Panc1 (cell line): ENCODE measurements around the gene KANK4.

Experiments
- CTCF ChIP-seq: fragments of 450-650 bp; IDR thresholded peaks from 2 replicates; pipeline ENCODE4 v1.5.1; 2017; ENCODE audit warnings: mild to moderate bottlenecking
- POLR2AphosphoS5 ChIP-seq: IDR thresholded peaks from 2 replicates; pipeline ENCODE4 v1.6.1; 2012; ENCODE audit warnings: mild to moderate bottlenecking, low read depth, low read length, moderate library complexity
- REST ChIP-seq, 2 experiments: IDR thresholded peaks; 2 replicates each; pipeline ENCODE4 v1.6.1; 2011 to 2012; ENCODE audit warnings: low read depth in 2 of 2, control low read depth in 1 of 2, low read length in 1 of 2, mild to moderate bottlenecking in 1 of 2, moderate library complexity in 1 of 2; ENCODE audit not compliant: insufficient read depth in 1 of 2
- SIN3A ChIP-seq: IDR thresholded peaks from 2 replicates; pipeline ENCODE4 v1.6.1; 2012; ENCODE audit warnings: low read depth, mild to moderate bottlenecking, low read length, moderate library complexity, borderline replicate concordance; ENCODE audit not compliant: insufficient read depth
- TCF7L2 ChIP-seq: IDR thresholded peaks from 2 replicates; pipeline ENCODE4 v1.6.1; 2011; ENCODE audit warnings: mild to moderate bottlenecking, low read depth, low read length, inconsistent platforms

GRCh38 chr1:62342270-62342669 is 23.0 kb upstream of the KANK4 start:
- TF ChIP-seq CTCF (no peak), POLR2AphosphoS5 (no peak), TCF7L2 (no peak), SIN3A (no peak), REST (IDR thresholded peaks at IDR 0.05; ENCODE audit: insufficient read depth in 1 of 2, low read depth in 2 of 2, low read length in 1 of 2) (no peak)
